ENCODE results near the gene ZNF487. TPM values are rescaled to one million over a fixed set of nuclear protein-coding genes. Genes with fewer than 3 reads are reported as not detected.

Gene ZNF487
- total and polyA plus RNA-seq, 10 of the 15 experiments (the other 5 are each of a cell fraction or from before 2014, with no cell fraction given) = 0.74 to 2.1 (median 1.1) TPM

GRCh38 chr10:43436291-43437140 is at the start of gene ZNF487 (continued):
- TF ChIP-seq RBBP5 (conservative IDR thresholded peaks at IDR 0.05) (no peak), FOXK2 (IDR thresholded peaks at IDR 0.05) (no peak), CBX5 (IDR thresholded peaks at IDR 0.05; ENCODE audit: low read depth) (0 out of 2 replicates have a peak, but pooled peaks have one; percentile 27), BRCA1 (IDR thresholded peaks at IDR 0.05; ENCODE audit: low read depth, low read length) (no peak), ZZZ3 (IDR thresholded peaks at IDR 0.05; ENCODE audit: control insufficient read depth, insufficient read length, low read depth) (no peak), RELA (IDR thresholded peaks at IDR 0.05; ENCODE audit: borderline replicate concordance, partially characterized antibody) (peak; percentile 70), RAD21 (IDR thresholded peaks at IDR 0.05; ENCODE audit: insufficient read depth, low read depth, low read length) (peak; percentile 48), SIX5 (IDR thresholded peaks at IDR 0.05; ENCODE audit: low read depth, low read length, severe bottlenecking) (no peak), PML (IDR thresholded peaks at IDR 0.05; ENCODE audit: low read length) (0 out of 2 replicates have a peak, but pooled peaks have one; percentile 45), SIN3A (IDR thresholded peaks at IDR 0.05; ENCODE audit: low read depth, low read length) (0 out of 2 replicates have a peak, but pooled peaks have one; percentile 32), HDAC2 (IDR thresholded peaks at IDR 0.05) (no peak), MEF2B (IDR thresholded peaks at IDR 0.05; ENCODE audit: partially characterized antibody, poor library complexity, severe bottlenecking) (no peak), KLF5 (IDR thresholded peaks at IDR 0.05; ENCODE audit: partially characterized antibody) (peak; percentile 74), SP1 (IDR thresholded peaks at IDR 0.05; ENCODE audit: low read depth, low read length) (no peak), MYC (IDR thresholded peaks at IDR 0.05; ENCODE audit: insufficient read depth, insufficient read length, insufficient replicate concordance, low read length, severe bottlenecking) (no peak), NR2C2 (IDR thresholded peaks at IDR 0.05; ENCODE audit: borderline replicate concordance, control insufficient read depth, insufficient read length, low read depth) (no peak), TCF7 (IDR thresholded peaks at IDR 0.05; ENCODE audit: borderline replicate concordance) (no peak), IKZF1 (conservative IDR thresholded peaks at IDR 0.05) (peak; percentile 88), EGR1 (IDR thresholded peaks at IDR 0.05; ENCODE audit: borderline replicate concordance in 1 of 2, low read depth in 2 of 2, low read length in 2 of 2) (peak in 1 of 2 experiments; percentile 73; a peak in 2 of 3 replicates), HCFC1 (IDR thresholded peaks at IDR 0.05; ENCODE audit: low read length) (no peak), TCF12 (IDR thresholded peaks at IDR 0.05; ENCODE audit: low read depth, low read length) (peak; percentile 24; the same call in 1 of the 2 replicates), YBX1 (IDR thresholded peaks at IDR 0.05) (no peak), LARP7 (IDR thresholded peaks at IDR 0.05) (peak; percentile 69; the same call in 1 of the 2 replicates), RB1 (IDR thresholded peaks at IDR 0.05; ENCODE audit: borderline replicate concordance) (peak; percentile 85; the same call in 1 of the 2 replicates), ZBTB40 (IDR thresholded peaks at IDR 0.05; ENCODE audit: borderline replicate concordance) (0 out of 2 replicates have a peak, but pooled peaks have one; percentile 21)
- TF ChIP-seq, protein P1, sequence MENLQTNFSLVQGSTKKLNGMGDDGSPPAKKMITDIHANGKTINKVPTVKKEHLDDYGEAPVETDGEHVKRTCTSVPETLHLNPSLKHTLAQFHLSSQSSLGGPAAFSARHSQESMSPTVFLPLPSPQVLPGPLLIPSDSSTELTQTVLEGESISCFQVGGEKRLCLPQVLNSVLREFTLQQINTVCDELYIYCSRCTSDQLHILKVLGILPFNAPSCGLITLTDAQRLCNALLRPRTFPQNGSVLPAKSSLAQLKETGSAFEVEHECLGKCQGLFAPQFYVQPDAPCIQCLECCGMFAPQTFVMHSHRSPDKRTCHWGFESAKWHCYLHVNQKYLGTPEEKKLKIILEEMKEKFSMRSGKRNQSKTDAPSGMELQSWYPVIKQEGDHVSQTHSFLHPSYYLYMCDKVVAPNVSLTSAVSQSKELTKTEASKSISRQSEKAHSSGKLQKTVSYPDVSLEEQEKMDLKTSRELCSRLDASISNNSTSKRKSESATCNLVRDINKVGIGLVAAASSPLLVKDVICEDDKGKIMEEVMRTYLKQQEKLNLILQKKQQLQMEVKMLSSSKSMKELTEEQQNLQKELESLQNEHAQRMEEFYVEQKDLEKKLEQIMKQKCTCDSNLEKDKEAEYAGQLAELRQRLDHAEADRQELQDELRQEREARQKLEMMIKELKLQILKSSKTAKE (IDR thresholded peaks at IDR 0.05; ENCODE audit: low read depth, poor library complexity, severe bottlenecking) = no peak

Measured in GM12878 (cell line).